ENCODE data around the gene SORCS2.
"Not testable (repeated sequence)": the region's sequence is repeated elsewhere in the genome, so short reads cannot be mapped to it uniquely, and the experiment has no call there.

The SORCS2 gene

DNA sequence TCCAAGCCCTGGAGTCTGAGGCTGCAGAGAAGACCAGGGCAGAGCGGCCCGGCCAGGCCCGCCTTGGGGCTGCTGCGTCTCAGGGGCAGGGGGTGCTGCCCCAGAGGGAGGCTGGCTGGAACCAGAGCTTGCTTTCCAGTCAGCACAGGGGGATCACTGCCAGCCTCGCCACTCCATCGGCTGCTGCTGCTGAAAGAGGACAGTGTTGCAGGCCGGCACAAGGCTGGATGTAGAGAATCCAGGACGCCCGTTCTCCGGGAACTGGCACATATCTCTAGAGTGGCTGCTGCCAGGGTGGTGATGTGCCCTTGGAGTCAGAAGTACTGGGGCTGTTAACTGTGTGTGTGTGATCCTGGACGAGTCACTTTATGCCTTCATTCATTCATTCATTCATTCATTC lies 31.9 kb upstream of the SORCS2 start:
- DNase-seq (ENCODE audit: low spot score), result no peak

- DNase-seq (ENCODE audit: low spot score), result no peak
Observed at GRCh38 chr4:7160951-7161440, 31.3 kb upstream of the SORCS2 start.

GRCh38 chr4:7161721-7162214 lies 30.6 kb upstream of the SORCS2 start:
- no peak for DNase-seq (ENCODE audit: low spot score)

DNA sequence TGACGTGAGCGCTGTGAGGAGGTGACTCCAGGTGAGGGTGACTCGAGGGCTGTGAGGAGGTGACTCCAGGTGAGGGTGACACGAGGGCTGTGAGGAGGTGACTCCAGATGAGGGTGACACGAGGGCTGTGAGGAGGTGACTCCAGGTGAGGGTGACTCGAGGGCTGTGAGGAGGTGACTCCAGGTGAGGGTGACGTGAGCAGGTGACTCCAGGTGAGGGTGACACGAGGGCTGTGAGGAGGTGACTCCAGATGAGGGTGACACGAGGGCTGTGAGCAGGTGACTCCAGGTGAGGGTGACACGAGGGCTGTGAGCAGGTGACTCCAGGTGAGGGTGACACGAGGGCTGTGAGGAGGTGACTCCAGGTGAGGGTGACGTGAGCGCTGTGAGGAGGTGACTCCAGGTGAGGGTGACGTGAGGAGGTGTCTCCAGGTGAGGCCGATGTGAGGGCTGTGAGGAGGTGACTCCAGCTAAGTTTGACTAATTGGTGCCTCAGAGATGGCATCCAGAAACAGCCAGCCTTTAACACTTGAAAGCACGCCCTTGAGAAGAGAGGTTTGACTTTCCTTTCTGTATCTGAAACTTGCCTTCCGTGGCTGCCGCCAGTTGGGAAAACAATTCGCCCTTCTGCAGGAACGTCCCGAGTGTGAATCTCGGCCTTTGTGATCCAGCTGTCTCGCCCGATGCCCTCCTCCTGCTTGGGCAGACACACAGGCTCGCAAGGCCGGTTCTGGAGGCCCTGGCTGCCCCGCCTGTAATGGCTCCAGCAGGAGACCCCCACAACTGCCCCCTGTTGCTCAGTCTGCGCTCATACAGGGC lies 27.1 kb upstream of the SORCS2 start:
- not testable (repeated sequence) for DNase-seq (ENCODE audit: low spot score)

- no peak for DNase-seq (ENCODE audit: low spot score)
Observed at GRCh38 chr4:7165874-7166201, 26.5 kb upstream of the SORCS2 start.

- no peak for DNase-seq (ENCODE audit: low spot score)
Observed at GRCh38 chr4:7166237-7166636, 26.1 kb upstream of the SORCS2 start.

GRCh38 chr4:7166981-7167700 lies 25.2 kb upstream of the SORCS2 start:
- no peak for DNase-seq (ENCODE audit: low spot score)

- no peak for DNase-seq (ENCODE audit: low spot score)
Observed at GRCh38 chr4:7167706-7168105, 24.6 kb upstream of the SORCS2 start.

- DNase-seq (ENCODE audit: low spot score), result no peak
Observed at GRCh38 chr4:7168106-7168505, 24.2 kb upstream of the SORCS2 start.

DNA sequence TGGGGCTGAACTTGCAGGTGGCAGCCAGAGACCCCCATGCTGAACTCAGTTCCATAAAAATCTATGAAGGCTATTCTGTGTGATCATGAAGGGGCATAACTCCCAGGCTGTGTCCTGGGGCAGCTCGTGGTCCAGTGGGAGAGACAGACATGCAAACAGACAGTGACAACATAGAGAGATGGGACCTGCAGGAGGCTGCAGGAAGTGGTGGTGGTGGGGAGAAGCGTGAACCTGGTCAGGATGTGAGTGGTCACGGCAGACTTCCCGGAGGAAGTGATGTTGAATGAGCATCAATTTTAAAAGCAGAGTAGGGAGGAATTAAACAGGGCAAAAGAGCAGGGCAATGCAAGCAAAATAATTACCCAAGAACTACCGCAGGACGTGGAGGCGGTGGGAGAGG lies 23.2 kb upstream of the SORCS2 start:
- no peak for DNase-seq (ENCODE audit: low spot score)

GRCh38 chr4:7170012-7170411 lies 22.3 kb upstream of the SORCS2 start:
- DNase-seq (ENCODE audit: low spot score), result no peak

- no peak for DNase-seq (ENCODE audit: low spot score)
Observed at GRCh38 chr4:7171191-7171900, 21.0 kb upstream of the SORCS2 start.

- no peak for DNase-seq (ENCODE audit: low spot score)
Observed at GRCh38 chr4:7172508-7172907, 19.8 kb upstream of the SORCS2 start.

DNA sequence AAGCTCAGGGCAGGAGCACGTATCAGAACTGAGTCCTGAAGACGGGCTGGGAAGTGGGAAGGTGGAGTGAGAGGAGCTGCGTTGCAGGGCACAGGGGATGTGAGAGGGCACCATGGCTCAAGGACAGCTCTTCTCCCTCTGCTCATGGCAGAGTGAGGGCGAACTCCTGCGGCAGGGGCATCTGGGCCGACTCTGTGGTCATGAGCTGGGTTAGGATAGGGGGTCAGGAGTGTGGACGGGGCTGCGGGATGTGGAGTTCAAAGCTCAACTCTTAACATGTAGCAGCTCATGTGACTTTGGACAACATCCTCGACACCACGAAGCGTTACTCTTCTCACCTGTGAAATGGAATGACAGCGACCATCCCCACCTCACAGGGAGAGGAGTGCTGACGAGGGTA lies 19.4 kb upstream of the SORCS2 start:
- DNase-seq (ENCODE audit: low spot score), result no peak

- DNase-seq (ENCODE audit: low spot score), result no peak
Observed at GRCh38 chr4:7173841-7174449, 18.4 kb upstream of the SORCS2 start.

- DNase-seq (ENCODE audit: low spot score), result no peak
Observed at GRCh38 chr4:7179158-7179557, 13.2 kb upstream of the SORCS2 start.

- no peak for DNase-seq (ENCODE audit: low spot score)
Observed at GRCh38 chr4:7180938-7181337, 11.4 kb upstream of the SORCS2 start.

- no peak for DNase-seq (ENCODE audit: low spot score)
Observed at GRCh38 chr4:7182616-7183015, 9.7 kb upstream of the SORCS2 start.

DNA sequence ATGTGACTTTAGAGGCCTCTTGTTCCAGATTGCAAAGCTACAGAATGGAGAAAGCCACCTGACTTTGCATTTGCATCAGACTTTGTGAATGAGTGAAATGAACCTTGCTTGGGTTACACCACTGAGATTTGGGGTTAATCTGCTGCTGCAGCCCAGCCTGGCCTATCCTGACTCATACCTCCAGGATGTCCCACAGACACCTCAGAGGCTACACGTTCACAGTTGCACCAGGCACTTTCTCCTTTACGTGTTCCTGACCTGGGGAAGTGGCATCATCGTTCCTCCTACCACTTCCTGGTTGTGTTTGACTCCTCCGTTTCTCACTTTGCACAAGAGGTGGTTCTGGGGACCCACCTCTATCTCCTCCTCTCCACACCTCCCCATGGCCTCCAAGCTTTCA lies 9.2 kb upstream of the SORCS2 start:
- no peak for DNase-seq (ENCODE audit: low spot score)

DNA sequence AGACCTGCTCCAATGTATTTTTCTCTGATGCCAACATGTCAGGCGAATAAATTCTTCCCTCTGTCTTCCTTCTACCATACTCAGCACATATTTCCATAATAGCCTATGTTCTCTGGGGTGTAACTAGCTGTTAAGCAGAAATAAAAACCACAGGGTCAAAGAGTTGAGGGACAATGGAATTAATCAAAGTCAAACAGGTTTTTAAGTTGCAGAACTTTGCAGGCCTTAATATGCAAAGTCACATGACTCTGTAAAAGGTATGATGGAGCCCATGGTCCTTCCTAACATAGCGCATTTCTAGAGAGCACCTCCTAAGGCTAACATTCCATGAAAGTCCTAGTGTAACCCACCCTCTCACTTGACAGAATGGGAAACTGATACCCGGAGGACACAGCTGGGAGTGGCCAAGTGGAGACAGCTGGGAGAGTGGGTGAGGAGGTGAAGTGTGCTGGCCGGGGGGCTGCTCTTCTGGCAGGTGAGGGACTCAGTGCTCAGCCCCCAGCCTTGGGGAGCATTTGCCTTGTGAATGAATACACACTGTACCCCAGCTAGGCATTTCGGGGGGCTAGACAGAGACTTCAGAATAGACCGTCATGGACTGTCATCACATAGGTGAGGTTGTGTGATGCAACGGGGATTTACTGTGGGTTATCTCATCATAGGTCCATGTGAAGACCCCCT lies 8.4 kb upstream of the SORCS2 start:
- DNase-seq (ENCODE audit: low spot score), result no peak

DNA sequence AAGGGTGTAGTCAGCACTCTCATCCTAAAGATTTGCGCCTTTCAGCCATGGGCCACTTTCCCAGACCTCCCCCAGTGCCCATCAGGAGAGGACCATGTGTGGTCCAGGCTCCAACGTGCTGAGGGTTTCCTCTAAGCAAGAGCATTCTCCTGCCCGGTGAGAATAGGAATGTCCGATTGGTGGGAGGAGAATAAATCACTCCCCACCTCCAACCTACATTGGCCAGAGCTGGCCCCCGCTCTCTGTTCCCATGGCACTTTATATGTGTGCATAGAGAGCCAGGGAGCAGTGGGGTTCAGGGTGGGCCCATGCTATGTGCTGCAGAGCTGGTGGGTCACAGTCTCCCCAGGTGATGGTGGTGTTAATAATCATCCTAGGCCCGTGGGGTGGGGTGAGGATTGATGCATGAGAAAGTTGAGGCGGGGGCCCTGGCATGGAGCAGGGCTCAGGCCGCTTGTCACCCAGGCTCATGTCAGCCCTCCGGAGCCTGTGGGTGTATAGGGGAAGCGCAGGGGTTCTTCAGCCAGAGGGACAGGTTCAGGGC lies 6.8 kb upstream of the SORCS2 start:
- no peak for DNase-seq (ENCODE audit: low spot score)

All from germinal center (tissue), 1 donor.